Stomach (tissue), 9 donors: ENCODE data around the gene MINK1. TPM values are rescaled to one million over a fixed set of nuclear protein-coding genes. Genes with fewer than 3 reads are reported as not detected.

Experiments
- DNase-seq, 2 donors: peaks; one replicate each; pipeline versions ENCODE4 v3.0.0 to v3.0.0-alpha.2; 2013 to 2019
- H3K27ac ChIP-seq, 5 donors: fragments of 200-600 bp in 4 of 5; sonication (generic) in 4 of 5; one replicate each; pipeline ENCODE4 v1.5.1; 2013 to 2019; ENCODE audit warnings: mild to moderate bottlenecking in 1 of 5, moderate library complexity in 1 of 5
- H3K27me3 ChIP-seq, 3 donors: fragments of 200-600 bp; sonication (generic); one replicate each; pipeline ENCODE4 v1.5.1; 2017 to 2019; ENCODE audit warnings: mixed run types in 1 of 3
- H3K36me3 ChIP-seq, 4 donors: fragments of 200-600 bp; sonication (generic); 1 replicate in 3 of 4; 2 replicates in 1 of 4; pipeline ENCODE4 v1.5.1; 2016 to 2019
- H3K4me1 ChIP-seq, 4 donors: fragments of 200-600 bp; sonication (generic); one replicate each; pipeline ENCODE4 v1.5.1; 2016 to 2019
- H3K4me3 ChIP-seq, 4 donors: fragments of 200-600 bp; sonication (generic) in 3 of 4; one replicate each; pipeline ENCODE4 v1.5.1; 2016 to 2019; ENCODE audit warnings: mild to moderate bottlenecking in 1 of 4
- H3K9me3 ChIP-seq, 4 donors: fragments of 200-600 bp; sonication (generic); one replicate each; pipeline ENCODE4 v1.5.1; 2016 to 2019
- CTCF ChIP-seq, 7 experiments: fragments of 450-650 bp in 4 of 7; fragments of 200-600 bp in 3 of 7; sonication (generic) in 3 of 7; IDR thresholded peaks; one replicate each; pipeline ENCODE4 v1.5.1; 2016 to 2019; ENCODE audit warnings: antibody characterized with exemption in 7 of 7, control low read depth in 2 of 7, mild to moderate bottlenecking in 1 of 7
- EP300 ChIP-seq: sonication (generic); formaldehyde crosslinking; IDR thresholded peaks from one replicate; pipeline ENCODE4 v1.6.1; 2017; ENCODE audit warnings: antibody characterized with exemption
- POLR2A ChIP-seq, 4 donors: fragments of 450-650 bp; IDR thresholded peaks; one replicate each; pipeline ENCODE4 v1.6.1; 2016; ENCODE audit warnings: antibody characterized with exemption in 4 of 4, control low read depth in 2 of 4, mild to moderate bottlenecking in 1 of 4, moderate library complexity in 1 of 4
- POLR2AphosphoS5 ChIP-seq, 3 donors: sonication (generic); formaldehyde crosslinking; IDR thresholded peaks; one replicate each; pipeline ENCODE4 v1.6.1; 2016; ENCODE audit warnings: antibody characterized with exemption in 3 of 3
- WGBS, 5 donors: extraction: QIAGEN DNeasy Blood & Tissue Kit in 3 of 5; methylation state at CpG; one replicate each; pipeline versions ENCODE4 v1.1.5 to v1.1.7; 2013 to 2018; 5-methylcytosine and 5-hydroxymethylcytosine counted together
- intact Hi-C: fragments of 100-400 bp; cut with DNase I; formaldehyde crosslinking; loops from one replicate; pipeline ENCODE4 v1.15.1; 2023; ENCODE audit warnings: low total_unique reads
- polyA plus RNA-seq, 3 donors: library from polyadenylated mRNA; stranded (reverse); fragments of 200-250 nt; gene quantifications; one replicate each; pipeline ENCODE4 v1.2.3, GENCODE V29; 2013
- total RNA-seq, 5 donors: library from RNA; depleted of rRNA; stranded (reverse); fragments of >200 nt; gene quantifications; one replicate each; pipeline versions ENCODE4 v1.1.0 to v1.2.3, GENCODE V29; 2014 to 2016
- donor health status: healthy with polysubstance abuse.
- donor health status: Bipolar disorder and iron deficiency.
- donor health status: healthy.

The MINK1 gene
- total and polyA plus RNA-seq, 8 donors = 24.6 to 230 (median 49.4) TPM

GRCh38 chr17:4870855-4871254 lies 37.7 kb downstream of the MINK1 start:
- Histone ChIP-seq H3K4me1 (no peaks in the 10 kb centered on the region), H3K36me3 (peaks cover 0 to 23% (median 15%) of the 10 kb centered on the region in 4 donors), H3K9me3 (no peaks in the 10 kb centered on the region), H3K27me3 (no peaks in the 10 kb centered on the region), H3K27ac (no peak overlapping the region), H3K4me3 (no peak overlapping the region)
- WGBS, 5 donors = 79 to 92% (median 85%) methylated on average over 2 of the region's 2 CpGs
- intact Hi-C loops = loop anchor here (10.0 kb wide), 1 partner anchor 56 kb away; no protein-coding TSS in a partner anchor
- no peak for TF ChIP-seq EP300
- TF ChIP-seq CTCF (IDR thresholded peaks at IDR 0.05) = no peak
- no peak for TF ChIP-seq POLR2AphosphoS5 (IDR thresholded peaks at IDR 0.05)
- no peak for TF ChIP-seq POLR2A (IDR thresholded peaks at IDR 0.05)
- no peak for DNase-seq

GRCh38 chr17:4872786-4873185 lies 39.6 kb downstream of the MINK1 start:
- intact Hi-C loops = loop anchor here (10.0 kb wide), 1 partner anchor 58 kb away; no protein-coding TSS in a partner anchor
- H3K27ac ChIP-seq = no peak overlapping the region
- H3K27me3 ChIP-seq = no peaks in the 10 kb centered on the region
- WGBS, 5 donors = 67 to 81% (median 71%) methylated on average over 8 of the region's 8 CpGs
- no peak overlapping the region for H3K4me3 ChIP-seq
- no peaks in the 10 kb centered on the region for H3K4me1 ChIP-seq
- no peak for TF ChIP-seq POLR2AphosphoS5 (IDR thresholded peaks at IDR 0.05)
- no peak for TF ChIP-seq POLR2A (IDR thresholded peaks at IDR 0.05)
- no peak for TF ChIP-seq EP300
- no peak for TF ChIP-seq CTCF (IDR thresholded peaks at IDR 0.05)
- DNase-seq = no peak
- peaks cover 0 to 31% (median 18%) of the 10 kb centered on the region in 4 donors for H3K36me3 ChIP-seq
- H3K9me3 ChIP-seq = no peaks in the 10 kb centered on the region

GRCh38 chr17:4877089-4877488 lies 43.9 kb downstream of the MINK1 start:
- DNase-seq = no peak
- no peak overlapping the region for H3K27ac ChIP-seq
- TF ChIP-seq POLR2A (IDR thresholded peaks at IDR 0.05) (no peak), POLR2AphosphoS5 (IDR thresholded peaks at IDR 0.05) (no peak), EP300 (no peak), CTCF (IDR thresholded peaks at IDR 0.05) (no peak)
- H3K4me3 ChIP-seq = no peak overlapping the region
- H3K4me1 ChIP-seq = peaks cover 0 to 6% (median 2%) of the 10 kb centered on the region in 4 donors
- no peaks in the 10 kb centered on the region for H3K9me3 ChIP-seq
- no peaks in the 10 kb centered on the region for H3K27me3 ChIP-seq
- intact Hi-C loops = loop anchor here (10.0 kb wide), 1 partner anchor 62 kb away; no protein-coding TSS in a partner anchor
- peaks cover 15 to 51% (median 46%) of the 10 kb centered on the region in 4 donors for H3K36me3 ChIP-seq
- 64 to 88% (median 81%) methylated on average over 5 of the region's 5 CpGs for WGBS, 5 donors

DNA sequence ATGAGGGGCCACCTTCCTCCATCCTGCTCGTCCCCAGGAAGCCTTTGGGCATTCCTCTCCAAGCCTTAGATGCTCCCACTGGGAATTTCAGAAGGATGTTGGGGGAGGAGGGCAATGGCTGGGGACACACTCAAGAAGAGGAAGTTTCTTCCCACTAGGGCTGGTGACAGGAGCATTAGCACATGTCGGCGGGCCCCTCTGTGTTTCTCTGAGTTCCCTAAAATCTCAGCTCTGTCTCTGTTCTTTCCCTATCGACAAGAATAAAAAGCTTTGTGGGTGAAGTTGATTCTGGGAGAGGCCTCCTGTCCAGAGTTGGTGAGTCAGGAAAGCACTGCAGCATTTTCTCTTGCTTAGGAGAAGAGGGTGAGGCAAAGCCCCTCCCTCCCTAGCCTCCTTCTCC lies 46.5 kb downstream of the MINK1 start:
- Histone ChIP-seq H3K36me3 (peaks cover 22 to 61% (median 54%) of the 10 kb centered on the region in 4 donors), H3K4me3 (no peak overlapping the region), H3K27ac (no peak overlapping the region), H3K27me3 (no peaks in the 10 kb centered on the region), H3K9me3 (no peaks in the 10 kb centered on the region), H3K4me1 (peaks cover 0 to 7% (median 3%) of the 10 kb centered on the region in 4 donors)
- TF ChIP-seq POLR2AphosphoS5 (IDR thresholded peaks at IDR 0.05) (no peak), EP300 (no peak), POLR2A (IDR thresholded peaks at IDR 0.05) (no peak), CTCF (IDR thresholded peaks at IDR 0.05) (no peak)
- intact Hi-C loops = loop anchor here (10.0 kb wide), 1 partner anchor 65 kb away; no protein-coding TSS in a partner anchor
- no peak for DNase-seq
- WGBS, 5 donors = 59 to 86% (median 74%) methylated on average over 4 of the region's 4 CpGs
